Loucy (cell line): ENCODE results near the gene APOC3.

Source experiments
- H2AFZ ChIP-seq: fragments of 200-600 bp; sonication (generic); 2 replicates; pipeline ENCODE4 v1.6.0; 2016; ENCODE audit warnings: antibody characterized with exemption, mild to moderate bottlenecking, low read length, moderate library complexity
- H3F3A ChIP-seq: fragments of 200-600 bp; 2 replicates; pipeline ENCODE4 v1.6.0; 2016; ENCODE audit warnings: antibody characterized with exemption, low read depth, mild to moderate bottlenecking
- H3K27me3 ChIP-seq: fragments of 200-600 bp; sonication (generic); 2 replicates; pipeline ENCODE4 v1.6.1; 2014; ENCODE audit warnings: low read length, mild to moderate bottlenecking; ENCODE audit not compliant: insufficient read depth, poor library complexity, severe bottlenecking
- H3K36me3 ChIP-seq: fragments of 200-600 bp; sonication (generic); 2 replicates; pipeline ENCODE4 v1.6.1; 2016; ENCODE audit warnings: low read length; ENCODE audit not compliant: insufficient read depth
- H3K4me1 ChIP-seq: fragments of 200-600 bp; sonication (generic); 2 replicates; pipeline ENCODE4 v1.5.1; 2014; ENCODE audit warnings: low read length, mild to moderate bottlenecking; ENCODE audit not compliant: insufficient read depth, poor library complexity, severe bottlenecking
- H3K4me2 ChIP-seq: fragments of 200-600 bp; sonication (generic); 2 replicates; pipeline ENCODE4 v1.6.0; 2014; ENCODE audit warnings: antibody characterized with exemption, low read length, low read depth, mild to moderate bottlenecking; ENCODE audit not compliant: poor library complexity, severe bottlenecking
- H3K4me3 ChIP-seq: fragments of 200-600 bp; sonication (generic); 2 replicates; pipeline ENCODE4 v1.5.1; 2014; ENCODE audit warnings: low read length, mild to moderate bottlenecking, mixed read lengths; ENCODE audit not compliant: poor library complexity, severe bottlenecking
- H3K79me2 ChIP-seq: fragments of 200-600 bp; sonication (generic); 2 replicates; pipeline ENCODE4 v1.6.1; 2014; ENCODE audit warnings: low read length; ENCODE audit not compliant: insufficient read depth
- H3K9ac ChIP-seq: fragments of 200-600 bp; sonication (generic); 2 replicates; pipeline ENCODE4 v1.6.0; 2014; ENCODE audit warnings: mild to moderate bottlenecking, low read depth, low read length, moderate library complexity; ENCODE audit not compliant: poor library complexity, severe bottlenecking
- H3K9me2 ChIP-seq: fragments of 200-600 bp; sonication (generic); replicated peaks from 2 replicates; pipeline ENCODE4 v1.6.1; 2016; ENCODE audit warnings: low read depth, low read length, mixed read lengths
- H3K9me3 ChIP-seq: fragments of 200-600 bp; sonication (generic); 2 replicates; pipeline ENCODE4 v1.6.1; 2014; ENCODE audit warnings: mild to moderate bottlenecking, antibody characterized with exemption, low read length, low read depth; ENCODE audit not compliant: insufficient read depth
- H4K20me1 ChIP-seq: fragments of 200-600 bp; sonication (generic); 2 replicates; pipeline ENCODE4 v1.6.0; 2014; ENCODE audit warnings: antibody characterized with exemption, low read length, mild to moderate bottlenecking; ENCODE audit not compliant: insufficient read depth, poor library complexity, severe bottlenecking
- EZH2phosphoT487 ChIP-seq: fragments of 200-600 bp; IDR thresholded peaks from 2 replicates; pipeline ENCODE4 v1.6.1; 2018; ENCODE audit warnings: antibody characterized with exemption, mild to moderate bottlenecking, moderate library complexity, borderline replicate concordance
- TF ChIP-seq, protein P1 (sequence below): fragments of 200-600 bp; sonication (generic); conservative IDR thresholded peaks from 2 replicates; pipeline ENCODE4 v1.5.1; 2014; ENCODE audit warnings: mild to moderate bottlenecking, antibody characterized with exemption, low read length

The APOC3 gene

DNA sequence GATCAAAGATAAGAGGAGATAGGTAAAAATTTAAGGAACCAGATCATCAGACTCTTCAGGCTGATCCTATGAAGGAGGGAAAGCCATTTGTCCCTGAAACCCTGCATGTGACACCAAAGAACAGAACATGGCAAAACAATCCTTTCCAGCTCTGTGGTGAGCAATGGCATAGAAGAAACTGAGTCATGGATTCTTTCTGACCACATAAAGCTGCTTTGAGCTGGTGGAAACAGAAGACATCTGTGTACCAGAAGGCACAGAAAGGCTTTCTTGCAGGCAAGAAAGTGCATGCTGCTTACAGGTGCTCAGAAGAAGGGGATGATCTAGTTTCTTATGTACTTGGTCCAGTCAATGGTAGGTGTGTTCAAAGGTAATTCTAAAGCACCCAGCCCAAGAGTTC, 52.7 kb downstream of the APOC3 start:
- Histone ChIP-seq H2AFZ (no peak overlapping the region), H3K4me2 (no peak overlapping the region), H3K36me3 (no peaks in the 10 kb centered on the region; the same call in 1 of the 2 replicates), H3K9ac (no peak overlapping the region), H3K9me2 (no peaks in the 10 kb centered on the region), H3K4me3 (no peak overlapping the region), H3K9me3 (no peaks in the 10 kb centered on the region), H3K79me2 (no peaks in the 10 kb centered on the region), H4K20me1 (no peaks in the 10 kb centered on the region), H3F3A (no peaks in the 10 kb centered on the region), H3K27me3 (no peaks in the 10 kb centered on the region), H3K4me1 (peaks cover 21% of the 10 kb centered on the region)
- TF ChIP-seq EZH2phosphoT487: no peak
- TF ChIP-seq, protein P1, sequence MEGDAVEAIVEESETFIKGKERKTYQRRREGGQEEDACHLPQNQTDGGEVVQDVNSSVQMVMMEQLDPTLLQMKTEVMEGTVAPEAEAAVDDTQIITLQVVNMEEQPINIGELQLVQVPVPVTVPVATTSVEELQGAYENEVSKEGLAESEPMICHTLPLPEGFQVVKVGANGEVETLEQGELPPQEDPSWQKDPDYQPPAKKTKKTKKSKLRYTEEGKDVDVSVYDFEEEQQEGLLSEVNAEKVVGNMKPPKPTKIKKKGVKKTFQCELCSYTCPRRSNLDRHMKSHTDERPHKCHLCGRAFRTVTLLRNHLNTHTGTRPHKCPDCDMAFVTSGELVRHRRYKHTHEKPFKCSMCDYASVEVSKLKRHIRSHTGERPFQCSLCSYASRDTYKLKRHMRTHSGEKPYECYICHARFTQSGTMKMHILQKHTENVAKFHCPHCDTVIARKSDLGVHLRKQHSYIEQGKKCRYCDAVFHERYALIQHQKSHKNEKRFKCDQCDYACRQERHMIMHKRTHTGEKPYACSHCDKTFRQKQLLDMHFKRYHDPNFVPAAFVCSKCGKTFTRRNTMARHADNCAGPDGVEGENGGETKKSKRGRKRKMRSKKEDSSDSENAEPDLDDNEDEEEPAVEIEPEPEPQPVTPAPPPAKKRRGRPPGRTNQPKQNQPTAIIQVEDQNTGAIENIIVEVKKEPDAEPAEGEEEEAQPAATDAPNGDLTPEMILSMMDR: no peak
